LNCaP clone FGC (cell line): ENCODE results near the gene STRN4.

Source experiments
- DNase-seq: peaks from one replicate; pipeline ENCODE4 v3.0.0-alpha.2; 2011; ENCODE audit warnings: low read depth
- H3K4me3 ChIP-seq: 2 replicates; pipeline ENCODE4 v1.5.1; 2011; ENCODE audit warnings: mild to moderate bottlenecking, low read depth, low read length, control low read depth
- TF ChIP-seq, protein P1 (sequence below): IDR thresholded peaks from 2 replicates; pipeline ENCODE4 v1.5.1; 2012; ENCODE audit warnings: mild to moderate bottlenecking; ENCODE audit not compliant: control insufficient read depth, insufficient read depth; ENCODE audit errors: extremely low read depth

STRN4 gene

DNA sequence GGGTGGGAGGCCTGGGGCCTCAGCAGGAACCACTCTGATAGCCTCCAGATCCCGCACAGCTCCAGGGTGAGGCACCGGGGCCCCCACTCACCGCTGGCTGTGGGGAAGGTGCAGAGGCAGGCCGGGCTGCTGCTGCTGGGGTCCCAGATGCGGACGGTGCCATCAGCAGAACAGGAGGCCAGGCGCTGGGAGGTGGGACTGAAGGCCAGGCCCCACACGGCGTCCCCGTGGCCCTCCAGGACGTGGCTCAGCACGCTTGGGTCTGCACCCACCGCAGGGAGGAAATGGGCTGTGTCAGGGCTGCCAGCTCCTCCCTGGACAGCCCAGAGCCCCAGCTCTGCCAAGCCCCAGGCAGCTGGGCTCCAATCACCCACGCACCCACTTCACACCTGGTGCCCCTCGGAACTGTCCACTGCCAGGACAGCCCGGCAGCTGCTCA lies 23.2 kb downstream of the STRN4 start:
- TF ChIP-seq, protein P1, sequence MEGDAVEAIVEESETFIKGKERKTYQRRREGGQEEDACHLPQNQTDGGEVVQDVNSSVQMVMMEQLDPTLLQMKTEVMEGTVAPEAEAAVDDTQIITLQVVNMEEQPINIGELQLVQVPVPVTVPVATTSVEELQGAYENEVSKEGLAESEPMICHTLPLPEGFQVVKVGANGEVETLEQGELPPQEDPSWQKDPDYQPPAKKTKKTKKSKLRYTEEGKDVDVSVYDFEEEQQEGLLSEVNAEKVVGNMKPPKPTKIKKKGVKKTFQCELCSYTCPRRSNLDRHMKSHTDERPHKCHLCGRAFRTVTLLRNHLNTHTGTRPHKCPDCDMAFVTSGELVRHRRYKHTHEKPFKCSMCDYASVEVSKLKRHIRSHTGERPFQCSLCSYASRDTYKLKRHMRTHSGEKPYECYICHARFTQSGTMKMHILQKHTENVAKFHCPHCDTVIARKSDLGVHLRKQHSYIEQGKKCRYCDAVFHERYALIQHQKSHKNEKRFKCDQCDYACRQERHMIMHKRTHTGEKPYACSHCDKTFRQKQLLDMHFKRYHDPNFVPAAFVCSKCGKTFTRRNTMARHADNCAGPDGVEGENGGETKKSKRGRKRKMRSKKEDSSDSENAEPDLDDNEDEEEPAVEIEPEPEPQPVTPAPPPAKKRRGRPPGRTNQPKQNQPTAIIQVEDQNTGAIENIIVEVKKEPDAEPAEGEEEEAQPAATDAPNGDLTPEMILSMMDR: no peak
- no peak for DNase-seq
- no peak overlapping the region for H3K4me3 ChIP-seq

DNA sequence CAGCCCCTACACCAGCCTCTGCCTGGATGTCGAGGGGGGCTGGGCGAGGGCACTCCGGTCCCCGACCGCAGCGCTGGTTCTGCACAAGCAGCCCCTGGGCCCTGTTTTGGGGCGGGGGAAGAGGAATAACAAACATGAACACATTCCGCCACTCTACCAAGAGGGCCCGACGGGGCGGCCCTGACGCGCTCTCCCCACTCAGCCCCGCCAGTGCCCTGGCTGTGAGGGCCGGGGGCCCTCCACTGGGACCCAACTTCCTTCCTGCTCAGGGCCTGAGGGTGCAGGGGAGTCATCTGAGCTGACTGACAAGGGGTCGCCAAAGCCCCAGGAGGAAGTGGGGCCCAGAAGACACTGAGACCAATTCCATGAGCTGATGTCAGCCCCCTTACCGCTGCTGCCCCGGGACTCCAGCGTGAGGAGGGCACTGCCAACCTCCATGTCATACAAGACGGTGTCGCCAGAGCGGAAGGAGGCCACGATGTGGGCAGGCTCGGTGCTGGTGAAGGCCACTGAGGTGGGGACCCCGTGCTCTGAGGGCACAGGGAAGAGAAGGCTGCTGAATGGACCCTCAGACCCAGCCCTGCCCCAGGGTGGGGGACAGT lies 23.7 kb downstream of the STRN4 start:
- H3K4me3 ChIP-seq: no peak overlapping the region
- DNase-seq: no peak
- TF ChIP-seq, protein P1: no peak

DNA sequence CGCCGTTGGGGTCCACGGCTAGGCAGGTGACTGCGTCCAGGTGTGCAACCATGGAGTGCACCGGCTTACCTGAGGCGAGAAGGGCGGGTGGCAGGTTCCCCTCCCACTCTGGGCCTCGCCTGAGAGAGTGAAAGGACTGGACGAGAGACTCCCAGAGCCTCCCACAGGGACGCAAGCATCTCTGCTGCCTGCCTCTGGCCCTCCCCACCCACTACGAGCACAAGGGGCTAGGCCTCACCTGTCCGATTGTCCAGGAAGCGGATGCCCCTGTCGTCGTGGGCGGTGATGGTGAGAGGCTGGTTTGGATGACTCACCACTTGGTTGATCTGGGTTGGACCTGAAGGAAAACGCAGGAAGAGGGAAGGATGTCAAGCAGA lies 24.3 kb downstream of the STRN4 start:
- DNase-seq: no peak
- H3K4me3 ChIP-seq: no peak overlapping the region
- TF ChIP-seq, protein P1: no peak

DNA sequence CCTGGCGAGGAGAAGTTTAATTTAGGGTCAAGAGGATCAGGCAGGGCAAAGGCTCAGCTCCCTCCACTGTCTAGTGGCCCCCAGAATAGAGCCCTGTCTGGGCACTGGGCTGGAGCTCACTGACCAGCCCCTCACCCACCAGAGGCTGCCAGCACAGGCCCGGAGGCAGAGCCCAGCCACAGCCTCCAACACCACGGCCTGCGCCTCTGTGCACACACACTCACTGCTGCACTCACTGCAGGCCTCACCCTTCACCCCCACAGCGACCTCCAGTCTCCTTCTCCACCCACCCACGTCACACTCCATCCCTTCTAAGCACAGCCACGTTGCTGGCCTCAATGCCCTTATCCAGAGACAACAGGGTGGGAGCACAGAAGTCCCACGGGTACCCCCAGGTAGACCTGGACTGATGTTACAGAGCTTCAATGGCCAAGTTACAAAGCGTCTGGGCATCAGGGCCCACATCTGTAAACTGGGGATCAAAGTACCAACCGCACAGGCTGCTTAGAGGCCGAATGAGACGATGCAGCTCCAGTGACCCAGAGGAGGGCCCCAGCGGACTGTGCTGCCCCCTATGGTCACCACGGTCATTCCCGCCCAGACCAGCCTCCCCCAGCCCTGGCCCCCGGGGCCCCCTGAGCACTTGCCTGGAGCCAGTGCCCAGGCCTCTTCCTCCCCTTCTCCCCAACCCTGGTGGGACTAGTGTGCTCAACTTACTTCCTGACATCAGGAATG lies 24.8 kb downstream of the STRN4 start:
- TF ChIP-seq, protein P1: no peak
- no peak overlapping the region for H3K4me3 ChIP-seq
- DNase-seq: no peak

DNA sequence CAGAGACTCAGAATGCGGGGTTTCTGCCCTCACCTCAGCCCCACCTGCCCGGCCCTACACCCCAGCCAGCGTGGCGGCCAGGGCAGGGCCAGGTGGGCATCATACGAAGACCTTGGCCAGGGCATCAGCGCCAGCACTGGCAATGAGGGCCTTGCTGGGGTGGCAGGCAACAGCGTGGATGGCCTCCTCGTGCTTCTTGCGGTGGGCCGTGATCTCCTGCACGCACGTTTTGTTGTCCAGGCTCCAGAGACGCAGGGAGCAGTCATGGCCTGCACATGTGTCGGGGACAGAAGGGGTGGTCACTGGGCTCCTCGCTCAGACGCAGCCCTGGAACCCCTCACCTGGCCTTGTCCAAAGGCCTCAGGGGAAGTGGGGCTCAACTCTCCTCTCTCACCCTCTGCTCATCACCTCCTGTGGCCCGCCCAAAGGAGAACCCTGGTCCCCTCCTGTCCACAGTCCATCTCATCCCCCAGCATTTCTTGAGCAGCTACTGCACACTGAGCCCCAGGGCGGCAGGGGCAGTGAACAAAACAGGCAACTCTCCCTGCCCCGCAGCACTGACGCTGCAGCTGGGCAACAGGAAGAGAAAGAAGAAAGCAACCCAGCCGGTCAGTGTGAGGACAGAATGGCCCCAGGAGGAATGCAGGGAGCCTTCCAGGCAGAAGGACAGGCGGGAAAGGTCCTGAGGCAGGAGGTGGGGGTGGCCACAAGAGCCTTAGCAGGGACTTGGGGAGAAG lies 25.6 kb downstream of the STRN4 start:
- no peak overlapping the region for H3K4me3 ChIP-seq
- TF ChIP-seq, protein P1: no peak
- DNase-seq: no peak

DNA sequence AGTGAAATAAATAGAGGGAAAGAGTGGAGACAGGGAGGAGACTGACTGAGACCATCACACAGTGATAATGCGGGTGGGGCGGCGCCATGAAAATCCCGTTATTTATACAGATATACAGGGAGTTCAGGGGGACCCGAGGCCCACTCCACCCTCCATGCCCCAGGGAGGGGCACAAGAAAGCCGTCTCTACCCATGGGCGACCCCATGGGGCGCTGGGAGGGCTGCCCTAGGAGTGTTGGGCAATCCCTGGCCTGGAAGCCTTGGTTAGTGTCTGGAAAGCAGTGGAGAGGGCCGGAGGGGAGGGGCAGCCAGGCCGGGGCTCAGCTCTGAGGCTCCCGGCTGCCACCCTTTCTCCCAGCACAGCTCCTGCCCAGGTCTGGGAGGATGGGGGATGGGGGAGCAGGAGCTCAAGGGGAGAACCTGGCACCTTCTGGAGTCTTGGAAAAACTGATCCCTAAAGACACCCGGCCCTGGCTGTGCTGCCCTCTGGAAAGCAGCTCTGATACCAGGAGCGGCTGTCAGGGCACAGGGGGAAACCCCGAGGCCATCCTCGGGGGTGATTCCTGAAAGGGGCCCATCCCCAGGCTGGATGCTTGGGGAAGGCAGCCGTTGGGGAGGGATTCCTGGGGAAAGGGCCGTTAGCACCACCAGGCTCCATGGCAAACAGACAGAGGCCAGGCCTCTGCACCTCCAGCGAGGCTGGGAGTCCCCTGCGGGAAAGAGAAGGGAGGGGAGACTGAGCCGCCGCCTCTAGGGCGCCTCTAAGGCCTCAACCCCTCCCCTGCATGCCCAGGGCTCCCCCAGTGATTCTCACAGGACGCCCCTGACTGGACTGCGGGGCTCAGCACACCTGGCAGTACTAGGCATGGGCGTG lies 26.4 kb downstream of the STRN4 start:
- TF ChIP-seq, protein P1: no peak
- DNase-seq: no peak
- H3K4me3 ChIP-seq: no peak overlapping the region
